Activated T-cell treated with anti-CD3 and anti-CD28 coated beads for 1 hour (primary cell): ENCODE data around the gene MAP1S.
"Not testable (repeated sequence)": the region's sequence is repeated elsewhere in the genome, so short reads cannot be mapped to it uniquely, and the experiment has no call there.

Source experiments
- DNase-seq: peaks from one replicate; pipeline ENCODE4 v3.0.0-alpha.2; 2020; ENCODE audit warnings: low read depth

The MAP1S gene

GRCh38 chr19:17765069-17765618, 45.9 kb downstream of the MAP1S start:
- no peak for DNase-seq

- no peak for DNase-seq
Measured at GRCh38 chr19:17766543-17767131, 47.4 kb downstream of the MAP1S start.

- no peak for DNase-seq
Measured at GRCh38 chr19:17767559-17767958, 48.3 kb downstream of the MAP1S start.

GRCh38 chr19:17770613-17771012, 51.3 kb downstream of the MAP1S start:
- DNase-seq: no peak

- no peak for DNase-seq
Measured at GRCh38 chr19:17772172-17772571, 52.9 kb downstream of the MAP1S start.

GRCh38 chr19:17775245-17775927, 56.1 kb downstream of the MAP1S start:
- peak; percentile 32 for DNase-seq

- no peak for DNase-seq
Measured at GRCh38 chr19:17775991-17776803, 56.9 kb downstream of the MAP1S start.

GRCh38 chr19:17777840-17778239, 58.6 kb downstream of the MAP1S start:
- DNase-seq: not testable (repeated sequence)

GRCh38 chr19:17778251-17778967, 59.1 kb downstream of the MAP1S start:
- DNase-seq: no peak

GRCh38 chr19:17778968-17779929, 60.0 kb downstream of the MAP1S start:
- no peak for DNase-seq

- DNase-seq: no peak
Measured at GRCh38 chr19:17780781-17781180, 61.5 kb downstream of the MAP1S start.

- DNase-seq: not testable (repeated sequence)
Measured at GRCh38 chr19:17783721-17784120, 64.4 kb downstream of the MAP1S start.
